ENCODE data around the gene SPEM3. TPM values are rescaled to one million over a fixed set of nuclear protein-coding genes. Genes with fewer than 3 reads are reported as not detected.
A peak's percentile ranks its signal among the peaks of the same experiment; 100 is the strongest.

Gene SPEM3
- total and polyA plus RNA-seq, 2 of the 13 experiments (the other 11 are each of a cell fraction or from before 2014, with no cell fraction given): not detected

- TF ChIP-seq ZKSCAN1 (IDR thresholded peaks at IDR 0.05; ENCODE audit: low read length): no peak
- no peak for TF ChIP-seq ZNF558 (CRISPR knock-in tag; IDR thresholded peaks at IDR 0.05; ENCODE audit: borderline replicate concordance)
- no peak for TF ChIP-seq GTF3A (CRISPR knock-in tag; conservative IDR thresholded peaks at IDR 0.05)
- TF ChIP-seq ZNF329 (CRISPR knock-in tag; IDR thresholded peaks at IDR 0.05; ENCODE audit: low read depth): no peak
- no peak for TF ChIP-seq XBP1 (CRISPR knock-in tag; IDR thresholded peaks at IDR 0.05)
- TF ChIP-seq ZSCAN5A (CRISPR knock-in tag; IDR thresholded peaks at IDR 0.05; ENCODE audit: borderline replicate concordance): no peak
- peak; percentile 77; the same call in 1 of the 2 replicates for TF ChIP-seq ISX (CRISPR knock-in tag; conservative IDR thresholded peaks at IDR 0.05)
- no peak for TF ChIP-seq ZNF253 (CRISPR knock-in tag; IDR thresholded peaks at IDR 0.05; ENCODE audit: borderline replicate concordance)
- no peak for TF ChIP-seq ZNF672 (CRISPR knock-in tag; IDR thresholded peaks at IDR 0.05)
- no peak for TF ChIP-seq ZNF362 (CRISPR knock-in tag; IDR thresholded peaks at IDR 0.05; ENCODE audit: borderline replicate concordance)
- TF ChIP-seq ZNF225 (CRISPR knock-in tag; IDR thresholded peaks at IDR 0.05): no peak
- no peak for TF ChIP-seq BCL3 (CRISPR knock-in tag; IDR thresholded peaks at IDR 0.05)
- TF ChIP-seq REL (CRISPR knock-in tag; conservative IDR thresholded peaks at IDR 0.05): no peak
- no peak for TF ChIP-seq ZNF251 (CRISPR knock-in tag; IDR thresholded peaks at IDR 0.05)
- no peak for TF ChIP-seq ZSCAN30 (CRISPR knock-in tag; IDR thresholded peaks at IDR 0.05)
- peak; percentile 65; the same call in 1 of the 2 replicates for TF ChIP-seq IRX3 (CRISPR knock-in tag; IDR thresholded peaks at IDR 0.05; ENCODE audit: borderline replicate concordance, low read depth)
- TF ChIP-seq ZNF777 (CRISPR knock-in tag; IDR thresholded peaks at IDR 0.05): peak; percentile 56; the same call in 1 of the 2 replicates
- TF ChIP-seq SP5 (CRISPR knock-in tag; IDR thresholded peaks at IDR 0.05; ENCODE audit: borderline replicate concordance, low read depth): 0 out of 2 replicates have a peak, but pooled peaks have one; percentile 6
- TF ChIP-seq SOX5 (CRISPR knock-in tag; IDR thresholded peaks at IDR 0.05; ENCODE audit: borderline replicate concordance): no peak
- no peak for TF ChIP-seq DPF2 (CRISPR knock-in tag; IDR thresholded peaks at IDR 0.05; ENCODE audit: borderline replicate concordance, low read depth)
- peak; percentile 65; the same call in 1 of the 2 replicates for TF ChIP-seq ZSCAN12 (CRISPR knock-in tag; IDR thresholded peaks at IDR 0.05)
- TF ChIP-seq TRAFD1 (CRISPR knock-in tag; IDR thresholded peaks at IDR 0.05; ENCODE audit: borderline replicate concordance): no peak
- no peak for TF ChIP-seq JUNB (CRISPR knock-in tag; IDR thresholded peaks at IDR 0.05; ENCODE audit: borderline replicate concordance)
- no peak for TF ChIP-seq CEBPG (CRISPR knock-in tag; IDR thresholded peaks at IDR 0.05)
Observed at GRCh38 chr17:7403977-7404736, 24.5 kb upstream of the SPEM3 start, which contains the start of gene TMEM256 (continued).

All from HepG2 (cell line).